GM21786 (cell line): ENCODE data around the gene PLA2G2C.

Source experiments
- ATAC-seq: cut with Tn5 transposase; IDR thresholded peaks from one replicate; pipeline ENCODE4 v1.9.1; 2021; ENCODE audit not compliant: unreplicated experiment

PLA2G2C gene

GRCh38 chr1:20158358-20159070 is 27.8 kb downstream of the PLA2G2C start:
- ATAC-seq, result no peak

- ATAC-seq, result no peak
Measured at GRCh38 chr1:20154301-20154831, 32.0 kb downstream of the PLA2G2C start.

- no peak for ATAC-seq
Measured at GRCh38 chr1:20153000-20153418, 33.3 kb downstream of the PLA2G2C start.

GRCh38 chr1:20152599-20152930 is 33.8 kb downstream of the PLA2G2C start:
- ATAC-seq, result no peak

GRCh38 chr1:20151906-20152598 is 34.3 kb downstream of the PLA2G2C start:
- no peak for ATAC-seq

GRCh38 chr1:20150969-20151368 is 35.3 kb downstream of the PLA2G2C start:
- ATAC-seq, result no peak

- no peak for ATAC-seq
Measured at GRCh38 chr1:20150326-20150705, 36.0 kb downstream of the PLA2G2C start.

- ATAC-seq, result no peak
Measured at GRCh38 chr1:20149601-20150325, 36.6 kb downstream of the PLA2G2C start.

- no peak for ATAC-seq
Measured at GRCh38 chr1:20148571-20149500, 37.5 kb downstream of the PLA2G2C start.

- no peak for ATAC-seq
Measured at GRCh38 chr1:20147846-20148570, 38.3 kb downstream of the PLA2G2C start.

- no peak for ATAC-seq
Measured at GRCh38 chr1:20143734-20144565, 42.4 kb downstream of the PLA2G2C start.

- ATAC-seq, result no peak
Measured at GRCh38 chr1:20143318-20143717, 43.0 kb downstream of the PLA2G2C start.

- ATAC-seq, result no peak
Measured at GRCh38 chr1:20142001-20142710, 44.2 kb downstream of the PLA2G2C start.

- no peak for ATAC-seq
Measured at GRCh38 chr1:20141466-20141865, 44.9 kb downstream of the PLA2G2C start.

GRCh38 chr1:20141001-20141400 is 45.3 kb downstream of the PLA2G2C start:
- ATAC-seq, result no peak

- ATAC-seq, result no peak
Measured at GRCh38 chr1:20139776-20140612, 46.3 kb downstream of the PLA2G2C start.

- no peak for ATAC-seq
Measured at GRCh38 chr1:20138961-20139550, 47.3 kb downstream of the PLA2G2C start, which contains the start of gene PLA2G2F. Gene PLA2G2F (plus strand): TSS chr1:20139323. CDS start chr1:20139428, 105 bp downstream.
